Measurements from ENCODE around the gene PIAS1. TPM values are rescaled to one million over a fixed set of nuclear protein-coding genes. Genes with fewer than 3 reads are reported as not detected.

Gene PIAS1
- total RNA-seq, 1 experiment from 2014 or later, result 25.9 TPM

- Histone ChIP-seq H3K4me1 (ENCODE audit: control insufficient read depth in 1 of 2, insufficient read depth in 2 of 2, low read length in 2 of 2) (peaks cover 5 to 8% of the 10 kb centered on the region in 2 experiments), H2AFZ (ENCODE audit: low read depth, low read length, poor library complexity, severe bottlenecking) (no peak overlapping the region), H4K20me1 (ENCODE audit: insufficient read depth) (peaks cover 7% of the 10 kb centered on the region; the same call in 1 of the 2 replicates), H3K79me2 (ENCODE audit: insufficient read depth, low read length) (peaks cover 100% of the 10 kb centered on the region), H3K9me3 (ENCODE audit: control insufficient read depth in 1 of 2, insufficient read depth in 1 of 2, low read depth in 1 of 2, low read length in 2 of 2) (no peaks in the 10 kb centered on the region), H3K9ac (ENCODE audit: low read length) (no peak overlapping the region), H3K9me2 (ENCODE audit: insufficient read depth) (no peaks in the 10 kb centered on the region), H3K4me2 (ENCODE audit: low read length) (no peak overlapping the region), H3K27ac (ENCODE audit: low read depth, low read length) (no peak overlapping the region), H3K36me3 (ENCODE audit: control insufficient read depth in 1 of 2, insufficient read depth in 2 of 2, low read length in 2 of 2) (no peaks in the 10 kb centered on the region), H3K4me3 (replicated peaks in 1 of 2; ENCODE audit: low read depth in 1 of 2, low read length in 2 of 2) (no peak overlapping the region), H3K27me3 (ENCODE audit: insufficient read depth, low read length) (no peaks in the 10 kb centered on the region)
- BruUV-seq (replicated peaks), result no TSS peak
- intact Hi-C loops (cut with micrococcal nuclease), result no loop called here
- TF ChIP-seq ZFX (IDR thresholded peaks at IDR 0.05), result no peak
- TF ChIP-seq, protein P1, sequence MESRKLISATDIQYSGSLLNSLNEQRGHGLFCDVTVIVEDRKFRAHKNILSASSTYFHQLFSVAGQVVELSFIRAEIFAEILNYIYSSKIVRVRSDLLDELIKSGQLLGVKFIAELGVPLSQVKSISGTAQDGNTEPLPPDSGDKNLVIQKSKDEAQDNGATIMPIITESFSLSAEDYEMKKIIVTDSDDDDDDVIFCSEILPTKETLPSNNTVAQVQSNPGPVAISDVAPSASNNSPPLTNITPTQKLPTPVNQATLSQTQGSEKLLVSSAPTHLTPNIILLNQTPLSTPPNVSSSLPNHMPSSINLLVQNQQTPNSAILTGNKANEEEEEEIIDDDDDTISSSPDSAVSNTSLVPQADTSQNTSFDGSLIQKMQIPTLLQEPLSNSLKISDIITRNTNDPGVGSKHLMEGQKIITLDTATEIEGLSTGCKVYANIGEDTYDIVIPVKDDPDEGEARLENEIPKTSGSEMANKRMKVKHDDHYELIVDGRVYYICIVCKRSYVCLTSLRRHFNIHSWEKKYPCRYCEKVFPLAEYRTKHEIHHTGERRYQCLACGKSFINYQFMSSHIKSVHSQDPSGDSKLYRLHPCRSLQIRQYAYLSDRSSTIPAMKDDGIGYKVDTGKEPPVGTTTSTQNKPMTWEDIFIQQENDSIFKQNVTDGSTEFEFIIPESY (IDR thresholded peaks at IDR 0.05; ENCODE audit: extremely low read depth, insufficient replicate concordance, low read length), result no peak
- no peak for TF ChIP-seq EGR1 (IDR thresholded peaks at IDR 0.05; ENCODE audit: low read depth)
- no peak for TF ChIP-seq CBX3 (IDR thresholded peaks at IDR 0.05; ENCODE audit: low read depth)
- TF ChIP-seq TCF7L2 (IDR thresholded peaks at IDR 0.05; ENCODE audit: borderline replicate concordance, extremely low read depth, insufficient read depth, insufficient read length), result no peak
- ATAC-seq (no peak), DNase-seq (ENCODE audit: low read depth, low spot score) (no peak)
- CTCF ChIA-PET, result no interaction called here
- RAD21 ChIA-PET (ENCODE audit: low non-redundant PET in 1 of 2, low total read pairs in 2 of 2, uncharacterized antibody in 2 of 2, unreplicated experiment in 2 of 2), result no interaction called here
- POLR2A ChIA-PET, result no interaction called here
Observed at GRCh38 chr15:68059630-68060029, 5.5 kb downstream of the PIAS1 start.

- Histone ChIP-seq H2AFZ (ENCODE audit: low read depth, low read length, poor library complexity, severe bottlenecking) (no peak overlapping the region), H3K4me2 (ENCODE audit: low read length) (no peak overlapping the region), H3K4me1 (ENCODE audit: control insufficient read depth in 1 of 2, insufficient read depth in 2 of 2, low read length in 2 of 2) (no peaks in the 10 kb centered on the region), H3K27me3 (ENCODE audit: insufficient read depth, low read length) (no peaks in the 10 kb centered on the region), H4K20me1 (ENCODE audit: insufficient read depth) (peaks cover 7% of the 10 kb centered on the region; the same call in 1 of the 2 replicates), H3K27ac (ENCODE audit: low read depth, low read length) (no peak overlapping the region), H3K9me2 (ENCODE audit: insufficient read depth) (no peaks in the 10 kb centered on the region), H3K4me3 (replicated peaks in 1 of 2; ENCODE audit: low read depth in 1 of 2, low read length in 2 of 2) (no peak overlapping the region), H3K9ac (ENCODE audit: low read length) (no peak overlapping the region), H3K36me3 (ENCODE audit: control insufficient read depth in 1 of 2, insufficient read depth in 2 of 2, low read length in 2 of 2) (no peaks in the 10 kb centered on the region), H3K79me2 (ENCODE audit: insufficient read depth, low read length) (peaks cover 100% of the 10 kb centered on the region), H3K9me3 (ENCODE audit: control insufficient read depth in 1 of 2, insufficient read depth in 1 of 2, low read depth in 1 of 2, low read length in 2 of 2) (no peaks in the 10 kb centered on the region)
- CTCF ChIA-PET, result no interaction called here
- intact Hi-C loops (cut with micrococcal nuclease), result no loop called here
- POLR2A ChIA-PET, result no interaction called here
- RAD21 ChIA-PET (ENCODE audit: low non-redundant PET in 1 of 2, low total read pairs in 2 of 2, uncharacterized antibody in 2 of 2, unreplicated experiment in 2 of 2), result no interaction called here
- no TSS peak for BruUV-seq (replicated peaks)
- no peak for ATAC-seq
- DNase-seq (ENCODE audit: low read depth, low spot score), result no peak
- no peak for TF ChIP-seq SIN3A (IDR thresholded peaks at IDR 0.05; ENCODE audit: low read depth)
- no peak for TF ChIP-seq REST (IDR thresholded peaks at IDR 0.05; ENCODE audit: low read depth)
- TF ChIP-seq ZNF274 (IDR thresholded peaks at IDR 0.05; ENCODE audit: low read depth, low read length), result no peak
- no peak for TF ChIP-seq CBX3 (IDR thresholded peaks at IDR 0.05; ENCODE audit: low read depth)
- no peak for TF ChIP-seq CEBPB (IDR thresholded peaks at IDR 0.05; ENCODE audit: low read depth)
- no peak for TF ChIP-seq ZFX (IDR thresholded peaks at IDR 0.05)
- TF ChIP-seq RAD21 (IDR thresholded peaks at IDR 0.05; ENCODE audit: low read depth), result no peak
- TF ChIP-seq JUND (IDR thresholded peaks at IDR 0.05), result no peak
- no peak for TF ChIP-seq FOSL1 (IDR thresholded peaks at IDR 0.05; ENCODE audit: low read depth)
- no peak for TF ChIP-seq TCF7L2 (IDR thresholded peaks at IDR 0.05; ENCODE audit: borderline replicate concordance, extremely low read depth, insufficient read depth, insufficient read length)
- TF ChIP-seq, protein P2, sequence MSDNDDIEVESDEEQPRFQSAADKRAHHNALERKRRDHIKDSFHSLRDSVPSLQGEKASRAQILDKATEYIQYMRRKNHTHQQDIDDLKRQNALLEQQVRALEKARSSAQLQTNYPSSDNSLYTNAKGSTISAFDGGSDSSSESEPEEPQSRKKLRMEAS (IDR thresholded peaks at IDR 0.05), result no peak
Observed at GRCh38 chr15:68061171-68061570, 7.1 kb downstream of the PIAS1 start.

Data from HCT116 (cell line).